HG03064 (cell line): ENCODE measurements around the gene D2HGDH.
"Not testable (repeated sequence)": the region's sequence is repeated elsewhere in the genome, so short reads cannot be mapped to it uniquely, and the experiment has no call there.

Experiments
- ATAC-seq: cut with Tn5 transposase; IDR thresholded peaks from one replicate; pipeline ENCODE4 v1.9.1; 2021; ENCODE audit warnings: low read depth; ENCODE audit not compliant: unreplicated experiment

The D2HGDH gene

GRCh38 chr2:241724975-241725870 is 9.2 kb upstream of the D2HGDH start:
- no peak for ATAC-seq

- no peak for ATAC-seq
Measured at GRCh38 chr2:241726459-241726858, 8.0 kb upstream of the D2HGDH start.

GRCh38 chr2:241728000-241728399 is 6.4 kb upstream of the D2HGDH start:
- no peak for ATAC-seq

GRCh38 chr2:241728627-241729026 is 5.8 kb upstream of the D2HGDH start:
- no peak for ATAC-seq

GRCh38 chr2:241729868-241730267 is 4.6 kb upstream of the D2HGDH start:
- ATAC-seq: no peak

GRCh38 chr2:241730671-241731293 is 3.6 kb upstream of the D2HGDH start:
- no peak for ATAC-seq

- ATAC-seq: not testable (repeated sequence)
Measured at GRCh38 chr2:241732513-241733186, 1.8 kb upstream of the D2HGDH start.

GRCh38 chr2:241733391-241734207 is 831 bp upstream of the D2HGDH start:
- ATAC-seq: no peak

- peak; percentile 32 for ATAC-seq
Measured at GRCh38 chr2:241734208-241734466, 293 bp upstream of the D2HGDH start.

GRCh38 chr2:241736111-241736510 is 1.7 kb downstream of the D2HGDH start:
- no peak for ATAC-seq

GRCh38 chr2:241738040-241738686 is 3.7 kb downstream of the D2HGDH start:
- ATAC-seq: no peak

GRCh38 chr2:241739177-241739576 is 4.7 kb downstream of the D2HGDH start:
- no peak for ATAC-seq

- no peak for ATAC-seq
Measured at GRCh38 chr2:241739651-241740050, 5.2 kb downstream of the D2HGDH start.

- no peak for ATAC-seq
Measured at GRCh38 chr2:241741016-241741415, 6.6 kb downstream of the D2HGDH start.

- no peak for ATAC-seq
Measured at GRCh38 chr2:241742320-241742939, 8.0 kb downstream of the D2HGDH start.

GRCh38 chr2:241743008-241743407 is 8.6 kb downstream of the D2HGDH start:
- not testable (repeated sequence) for ATAC-seq

GRCh38 chr2:241743620-241744019 is 9.2 kb downstream of the D2HGDH start:
- ATAC-seq: no peak

- no peak for ATAC-seq
Measured at GRCh38 chr2:241744028-241744754, 9.8 kb downstream of the D2HGDH start.

GRCh38 chr2:241745276-241745675 is 10.8 kb downstream of the D2HGDH start:
- no peak for ATAC-seq
